ENCODE data around the gene TULP1.

Gene TULP1

GRCh38 chr6:35476004-35476403 is 36.7 kb downstream of the TULP1 start:
- H3K27ac ChIP-seq (ENCODE audit: insufficient read depth, low read depth, low read length, poor library complexity, severe bottlenecking): no peak overlapping the region
- H3K36me3 ChIP-seq (ENCODE audit: control insufficient read depth, insufficient read depth, low read length): peaks cover 4% of the 10 kb centered on the region
- WGBS, 2 experiments: 92 to 94% methylated on average over 14 of the region's 14 CpGs
- H3K27me3 ChIP-seq (ENCODE audit: control insufficient read depth, insufficient read depth, low read length, poor library complexity, severe bottlenecking): no peaks in the 10 kb centered on the region
- no peaks in the 10 kb centered on the region for H3K4me1 ChIP-seq (ENCODE audit: control insufficient read depth, insufficient read depth, low read length)
- no peaks in the 10 kb centered on the region for H3K9me3 ChIP-seq (ENCODE audit: control insufficient read depth, low read length)
- H3K4me3 ChIP-seq (ENCODE audit: insufficient read depth, low read depth, low read length): no peak overlapping the region

GRCh38 chr6:35475573-35475972 is 37.1 kb downstream of the TULP1 start:
- peaks cover 8% of the 10 kb centered on the region for H3K36me3 ChIP-seq (ENCODE audit: control insufficient read depth, insufficient read depth, low read length)
- H3K4me1 ChIP-seq (ENCODE audit: control insufficient read depth, insufficient read depth, low read length): peaks cover 2% of the 10 kb centered on the region
- H3K9me3 ChIP-seq (ENCODE audit: control insufficient read depth, low read length): no peaks in the 10 kb centered on the region
- H3K4me3 ChIP-seq (ENCODE audit: insufficient read depth, low read depth, low read length): no peak overlapping the region
- H3K27ac ChIP-seq (ENCODE audit: insufficient read depth, low read depth, low read length, poor library complexity, severe bottlenecking): no peak overlapping the region
- 95 to 98% methylated on average over 4 of the region's 4 CpGs for WGBS, 2 experiments
- no peaks in the 10 kb centered on the region for H3K27me3 ChIP-seq (ENCODE audit: control insufficient read depth, insufficient read depth, low read length, poor library complexity, severe bottlenecking)

GRCh38 chr6:35474942-35475570 is 37.6 kb downstream of the TULP1 start:
- H3K36me3 ChIP-seq (ENCODE audit: control insufficient read depth, insufficient read depth, low read length): peaks cover 10% of the 10 kb centered on the region
- no peak overlapping the region for H3K27ac ChIP-seq (ENCODE audit: insufficient read depth, low read depth, low read length, poor library complexity, severe bottlenecking)
- peaks cover 7% of the 10 kb centered on the region for H3K4me1 ChIP-seq (ENCODE audit: control insufficient read depth, insufficient read depth, low read length)
- H3K4me3 ChIP-seq (ENCODE audit: insufficient read depth, low read depth, low read length): no peak overlapping the region
- WGBS, 2 experiments: 93 to 95% methylated on average over 20 of the region's 20 CpGs
- no peaks in the 10 kb centered on the region for H3K27me3 ChIP-seq (ENCODE audit: control insufficient read depth, insufficient read depth, low read length, poor library complexity, severe bottlenecking)
- no peaks in the 10 kb centered on the region for H3K9me3 ChIP-seq (ENCODE audit: control insufficient read depth, low read length)

GRCh38 chr6:35474131-35474941 is 38.4 kb downstream of the TULP1 start:
- 92% methylated on average over 14 of the region's 14 CpGs for WGBS, 2 experiments
- Histone ChIP-seq H3K9me3 (ENCODE audit: control insufficient read depth, low read length) (no peaks in the 10 kb centered on the region), H3K27me3 (ENCODE audit: control insufficient read depth, insufficient read depth, low read length, poor library complexity, severe bottlenecking) (no peaks in the 10 kb centered on the region), H3K36me3 (ENCODE audit: control insufficient read depth, insufficient read depth, low read length) (peaks cover 10% of the 10 kb centered on the region), H3K4me1 (ENCODE audit: control insufficient read depth, insufficient read depth, low read length) (peaks cover 11% of the 10 kb centered on the region), H3K4me3 (ENCODE audit: insufficient read depth, low read depth, low read length) (no peak overlapping the region), H3K27ac (ENCODE audit: insufficient read depth, low read depth, low read length, poor library complexity, severe bottlenecking) (peak overlapping the region; percentile 12)

- peaks cover 11% of the 10 kb centered on the region for H3K4me1 ChIP-seq (ENCODE audit: control insufficient read depth, insufficient read depth, low read length)
- H3K27ac ChIP-seq (ENCODE audit: insufficient read depth, low read depth, low read length, poor library complexity, severe bottlenecking): peak overlapping the region; percentile 6
- no peak overlapping the region for H3K4me3 ChIP-seq (ENCODE audit: insufficient read depth, low read depth, low read length)
- H3K27me3 ChIP-seq (ENCODE audit: control insufficient read depth, insufficient read depth, low read length, poor library complexity, severe bottlenecking): no peaks in the 10 kb centered on the region
- H3K36me3 ChIP-seq (ENCODE audit: control insufficient read depth, insufficient read depth, low read length): peaks cover 14% of the 10 kb centered on the region
- H3K9me3 ChIP-seq (ENCODE audit: control insufficient read depth, low read length): no peaks in the 10 kb centered on the region
Observed at GRCh38 chr6:35473850-35474130, 38.9 kb downstream of the TULP1 start.

GRCh38 chr6:35473075-35473849 is 39.4 kb downstream of the TULP1 start:
- WGBS, 2 experiments: 91 to 95% methylated on average over 8 to 9 of the region's 9 CpGs
- H3K36me3 ChIP-seq (ENCODE audit: control insufficient read depth, insufficient read depth, low read length): peaks cover 14% of the 10 kb centered on the region
- H3K4me3 ChIP-seq (ENCODE audit: insufficient read depth, low read depth, low read length): no peak overlapping the region
- peaks cover 11% of the 10 kb centered on the region for H3K4me1 ChIP-seq (ENCODE audit: control insufficient read depth, insufficient read depth, low read length)
- H3K27ac ChIP-seq (ENCODE audit: insufficient read depth, low read depth, low read length, poor library complexity, severe bottlenecking): no peak overlapping the region
- no peaks in the 10 kb centered on the region for H3K27me3 ChIP-seq (ENCODE audit: control insufficient read depth, insufficient read depth, low read length, poor library complexity, severe bottlenecking)
- H3K9me3 ChIP-seq (ENCODE audit: control insufficient read depth, low read length): no peaks in the 10 kb centered on the region

GRCh38 chr6:35471836-35472345 is 40.8 kb downstream of the TULP1 start:
- Histone ChIP-seq H3K27me3 (ENCODE audit: control insufficient read depth, insufficient read depth, low read length, poor library complexity, severe bottlenecking) (peaks cover 4% of the 10 kb centered on the region), H3K9me3 (ENCODE audit: control insufficient read depth, low read length) (no peaks in the 10 kb centered on the region), H3K4me3 (ENCODE audit: insufficient read depth, low read depth, low read length) (no peak overlapping the region), H3K27ac (ENCODE audit: insufficient read depth, low read depth, low read length, poor library complexity, severe bottlenecking) (no peak overlapping the region), H3K36me3 (ENCODE audit: control insufficient read depth, insufficient read depth, low read length) (peaks cover 14% of the 10 kb centered on the region), H3K4me1 (ENCODE audit: control insufficient read depth, insufficient read depth, low read length) (peaks cover 11% of the 10 kb centered on the region)
- 88 to 91% methylated on average over 8 of the region's 8 CpGs for WGBS, 2 experiments

GRCh38 chr6:35470663-35471120 is 42.0 kb downstream of the TULP1 start:
- 77 to 86% methylated on average over 3 of the region's 3 CpGs for WGBS, 2 experiments
- no peak overlapping the region for H3K27ac ChIP-seq (ENCODE audit: insufficient read depth, low read depth, low read length, poor library complexity, severe bottlenecking)

GRCh38 chr6:35469751-35470662 is 42.7 kb downstream of the TULP1 start:
- peak overlapping the region; percentile 99 for H3K4me3 ChIP-seq (ENCODE audit: insufficient read depth, low read depth, low read length)
- H3K27me3 ChIP-seq (ENCODE audit: control insufficient read depth, insufficient read depth, low read length, poor library complexity, severe bottlenecking): peaks cover 4% of the 10 kb centered on the region
- 41 to 43% methylated on average over 17 to 18 of the region's 18 CpGs for WGBS, 2 experiments
- peaks cover 23% of the 10 kb centered on the region for H3K36me3 ChIP-seq (ENCODE audit: control insufficient read depth, insufficient read depth, low read length)
- H3K4me1 ChIP-seq (ENCODE audit: control insufficient read depth, insufficient read depth, low read length): peaks cover 11% of the 10 kb centered on the region
- H3K27ac ChIP-seq (ENCODE audit: insufficient read depth, low read depth, low read length, poor library complexity, severe bottlenecking): no peak overlapping the region
- H3K9me3 ChIP-seq (ENCODE audit: control insufficient read depth, low read length): no peaks in the 10 kb centered on the region

More at GRCh38 chr6:35470663-35471120, 42.0 kb downstream of the TULP1 start:
- no peaks in the 10 kb centered on the region for H3K9me3 ChIP-seq (ENCODE audit: control insufficient read depth, low read length)
- peaks cover 11% of the 10 kb centered on the region for H3K4me1 ChIP-seq (ENCODE audit: control insufficient read depth, insufficient read depth, low read length)
- H3K4me3 ChIP-seq (ENCODE audit: insufficient read depth, low read depth, low read length): peak overlapping the region; percentile 99
- peaks cover 4% of the 10 kb centered on the region for H3K27me3 ChIP-seq (ENCODE audit: control insufficient read depth, insufficient read depth, low read length, poor library complexity, severe bottlenecking)
- peaks cover 23% of the 10 kb centered on the region for H3K36me3 ChIP-seq (ENCODE audit: control insufficient read depth, insufficient read depth, low read length)
